NT2/D1 (cell line): ENCODE data around the gene NR2C2AP.

Experiments used
- SUZ12 ChIP-seq: IDR thresholded peaks from 2 replicates; pipeline ENCODE4 v1.6.1; 2011; ENCODE audit not compliant: insufficient read length, insufficient read depth; ENCODE audit errors: extremely low read depth
- YY1 ChIP-seq: IDR thresholded peaks from 2 replicates; pipeline ENCODE4 v1.6.1; 2011; ENCODE audit not compliant: insufficient read length, insufficient read depth
- ZNF274 ChIP-seq: IDR thresholded peaks from 2 replicates; pipeline ENCODE4 v1.6.1; 2011; ENCODE audit warnings: mild to moderate bottlenecking, low read depth, low read length

GRCh38 chr19:19160461-19161035 is 42.7 kb downstream of the NR2C2AP start:
- TF ChIP-seq YY1: no peak
- TF ChIP-seq SUZ12: no peak
- TF ChIP-seq ZNF274: no peak
